ENCODE measurements around the gene CD274.

DNA sequence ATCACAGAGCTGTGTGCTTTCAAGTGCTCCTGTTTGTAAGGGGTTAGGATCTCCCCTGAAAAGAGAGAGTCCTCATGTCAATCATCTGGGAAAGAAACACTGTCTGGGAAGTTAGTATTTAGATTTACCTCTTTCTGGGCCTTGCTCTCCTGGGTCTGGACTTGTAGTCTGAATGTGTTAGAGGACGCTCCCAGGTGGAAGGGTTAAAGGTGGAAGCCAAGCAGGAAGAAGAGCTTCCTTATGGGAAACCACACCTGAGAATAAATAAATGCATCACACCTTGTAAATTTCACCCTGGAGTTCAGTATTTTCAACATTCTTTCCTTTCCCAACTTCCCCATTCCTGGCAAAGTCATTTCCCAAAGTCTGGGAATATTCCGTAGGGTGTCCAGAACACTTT, 13.9 kb upstream of the CD274 start:
- TF ChIP-seq EZH2 (IDR thresholded peaks at IDR 0.05) = no peak
- no peak for TF ChIP-seq POLR2AphosphoS5 (IDR thresholded peaks at IDR 0.05; ENCODE audit: borderline replicate concordance, low read depth, low read length)
- no peak for TF ChIP-seq FOXP2 (optimal IDR thresholded peaks at IDR 0.05; ENCODE audit: control extremely low read depth, extremely low read length, insufficient read depth)

Measured in SK-N-MC (cell line).